Left renal cortex interstitium (tissue), 4 donors: ENCODE data around the gene GRIN3A. TPM values are rescaled to one million over a fixed set of nuclear protein-coding genes. Genes with fewer than 3 reads are reported as not detected.
A peak's percentile ranks its signal among the peaks of the same experiment; 100 is the strongest.

Source experiments
- DNase-seq, 4 donors: peaks; one replicate each; pipeline ENCODE4 v3.0.0-alpha.2; 2013; ENCODE audit warnings: low read depth in 4 of 4, low spot score in 2 of 4, missing footprints in 1 of 4
- polyA plus RNA-seq, 4 donors: library from polyadenylated mRNA; unstranded; fragments of 120-200 nt; gene quantifications; one replicate each; pipeline ENCODE4 v1.2.1, GENCODE V29; 2013; ENCODE audit not compliant: insufficient read length in 4 of 4

The GRIN3A gene
- polyA plus RNA-seq, 4 donors = 1.8 to 2.2 (median 2.1) TPM

- DNase-seq = peak; percentile 98 to 100 (median 100)
Observed at GRCh38 chr9:101533334-101534204, 204.9 kb downstream of the GRIN3A start, which contains the start of gene RNF20. Gene RNF20 (plus strand): TSS chr9:101533853. CDS start chr9:101535424, 1,571 bp downstream.

- DNase-seq = peak in 1 of 4 donors; percentile 59
Observed at GRCh38 chr9:101530076-101530711, 208.3 kb downstream of the GRIN3A start.

GRCh38 chr9:101528015-101528414, 210.4 kb downstream of the GRIN3A start:
- DNase-seq = no peak

- no peak for DNase-seq
Observed at GRCh38 chr9:101527066-101527465, 211.4 kb downstream of the GRIN3A start.

- DNase-seq = no peak
Observed at GRCh38 chr9:101524371-101524770, 214.1 kb downstream of the GRIN3A start.

Other genes with a start within 250 kb of the GRIN3A start
- gene RNF20, start 204.8 kb downstream of the GRIN3A start, polyA plus RNA-seq = 10 to 100 TPM; 50.1 to 67.4 (median 57.4) TPM
- under 1 TPM in 2 of 4 donors, not detected in 2; 0.04 to 0.09 TPM for gene PPP3R2, start 143.7 kb downstream of the GRIN3A start, polyA plus RNA-seq